Lower lobe of right lung (tissue), 2 donors: ENCODE data around the gene TRPC6. TPM values are rescaled to one million over a fixed set of nuclear protein-coding genes. Genes with fewer than 3 reads are reported as not detected.

Experiments used
- ATAC-seq, 2 donors: fragments of 200-7000 bp; cut with Tn5 transposase; one replicate each; pipeline ENCODE4 v1.9.1; 2020 to 2022; ENCODE audit warnings: mild to moderate bottlenecking in 2 of 2, moderate library complexity in 2 of 2
- DNase-seq: peaks from one replicate; pipeline ENCODE4 v3.0.0-alpha.2; 2020
- H3K27ac ChIP-seq: fragments of 200-600 bp; one replicate; pipeline ENCODE4 v1.8.0; 2022
- H3K27me3 ChIP-seq: fragments of 200-600 bp; one replicate; pipeline ENCODE4 v1.8.0; 2022; ENCODE audit warnings: low read depth
- H3K36me3 ChIP-seq: fragments of 200-600 bp; one replicate; pipeline ENCODE4 v1.8.0; 2022; ENCODE audit warnings: mild to moderate bottlenecking
- H3K4me1 ChIP-seq: fragments of 200-600 bp; one replicate; pipeline ENCODE4 v1.8.0; 2022
- H3K4me3 ChIP-seq: fragments of 200-600 bp; one replicate; pipeline ENCODE4 v1.8.0; 2022; ENCODE audit warnings: mild to moderate bottlenecking
- H3K9me3 ChIP-seq: fragments of 200-600 bp; one replicate; pipeline ENCODE4 v1.8.0; 2022
- CTCF ChIP-seq: fragments of 200-600 bp; IDR thresholded peaks from one replicate; pipeline ENCODE4 v1.8.0; 2022; ENCODE audit warnings: antibody characterized with exemption, mild to moderate bottlenecking
- intact Hi-C: fragments of 100-400 bp; cut with DNase I; formaldehyde crosslinking; loops from one replicate; pipeline ENCODE4 v1.11.0; 2022
- total RNA-seq: library from RNA; stranded (reverse); fragmentation: NEBNext Ultra II Directional; extraction: Animal tissue kit (Norgen Biotek cat#: 25700); gene quantifications from one replicate; pipeline ENCODE4 v1.2.1, GENCODE V29; 2021
- donor health status: DM: no; HTN: yes; CAD: no; lungs with severe emphysema.

TRPC6 gene
- total RNA-seq, 1 donor from 2014 or later, result 13.9 TPM

- no peak for TF ChIP-seq CTCF
- ATAC-seq (no peak), DNase-seq (no peak)
- H3K27ac ChIP-seq, result no peak overlapping the region
- H3K9me3 ChIP-seq, result no peaks in the 10 kb centered on the region
- H3K27me3 ChIP-seq, result no peaks in the 10 kb centered on the region
- no peak overlapping the region for H3K4me3 ChIP-seq
- H3K4me1 ChIP-seq, result no peaks in the 10 kb centered on the region
- H3K36me3 ChIP-seq, result no peaks in the 10 kb centered on the region
- intact Hi-C loops, result no loop called here
These were observed 73.2 kb downstream of the TRPC6 start for GRCh38 chr11:101510591-101510990.

- Histone ChIP-seq H3K27ac (no peak overlapping the region), H3K4me3 (no peak overlapping the region), H3K36me3 (no peaks in the 10 kb centered on the region), H3K27me3 (no peaks in the 10 kb centered on the region), H3K9me3 (no peaks in the 10 kb centered on the region), H3K4me1 (no peaks in the 10 kb centered on the region)
- ATAC-seq (no peak), DNase-seq (no peak)
- TF ChIP-seq CTCF, result no peak
- intact Hi-C loops, result no loop called here
These were observed 73.9 kb downstream of the TRPC6 start for GRCh38 chr11:101509922-101510321.

DNA sequence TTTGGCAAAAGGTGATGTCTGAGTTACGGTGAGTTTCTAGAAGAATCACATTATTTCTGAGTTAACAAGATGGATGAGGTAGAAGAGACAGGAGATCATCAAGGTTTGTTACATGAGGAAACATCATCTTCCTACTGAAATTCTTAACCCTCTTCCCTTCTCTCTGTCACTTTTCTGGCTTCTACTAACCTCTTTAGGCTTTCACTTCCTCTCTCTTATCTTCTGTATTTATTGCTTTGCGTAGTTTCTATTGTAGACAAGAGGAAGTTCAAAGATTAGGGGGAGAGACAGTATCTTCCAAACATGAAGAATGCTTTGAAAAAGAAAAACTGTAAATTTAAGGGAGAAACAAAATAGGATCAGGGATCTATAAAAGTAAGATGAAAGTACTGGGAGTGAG lies 75.4 kb downstream of the TRPC6 start:
- Histone ChIP-seq H3K36me3 (no peaks in the 10 kb centered on the region), H3K9me3 (no peaks in the 10 kb centered on the region), H3K4me3 (no peak overlapping the region), H3K4me1 (no peaks in the 10 kb centered on the region), H3K27me3 (no peaks in the 10 kb centered on the region), H3K27ac (no peak overlapping the region)
- intact Hi-C loops, result no loop called here
- no peak for ATAC-seq
- no peak for TF ChIP-seq CTCF
- DNase-seq, result no peak

- no peak for DNase-seq
- Histone ChIP-seq H3K4me1 (no peaks in the 10 kb centered on the region), H3K27me3 (no peaks in the 10 kb centered on the region), H3K36me3 (no peaks in the 10 kb centered on the region), H3K27ac (no peak overlapping the region), H3K9me3 (no peaks in the 10 kb centered on the region), H3K4me3 (no peak overlapping the region)
- TF ChIP-seq CTCF, result no peak
- intact Hi-C loops, result no loop called here
- ATAC-seq, result no peak
These were observed 84.9 kb downstream of the TRPC6 start for GRCh38 chr11:101498891-101499290.

DNA sequence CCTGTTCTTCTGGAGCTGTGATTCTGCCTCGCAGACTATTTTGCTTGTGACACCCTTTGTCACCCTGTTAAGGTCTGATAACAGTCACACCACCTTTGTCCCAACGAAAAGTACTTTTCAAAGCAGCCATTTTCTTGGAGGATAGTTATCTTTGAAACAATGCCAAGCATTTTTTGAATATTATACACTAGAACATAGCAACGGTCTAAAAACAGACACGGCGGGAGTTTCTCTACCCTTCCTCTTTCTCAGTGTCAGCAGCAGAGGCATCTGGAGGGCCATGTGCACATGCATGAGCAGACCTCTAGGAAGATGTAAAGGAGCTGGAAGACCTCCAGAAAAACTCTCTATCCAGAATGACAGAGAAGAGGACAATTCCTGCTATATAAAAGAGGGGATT lies 86.5 kb downstream of the TRPC6 start:
- H3K27me3 ChIP-seq, result no peaks in the 10 kb centered on the region
- TF ChIP-seq CTCF, result no peak

DNA sequence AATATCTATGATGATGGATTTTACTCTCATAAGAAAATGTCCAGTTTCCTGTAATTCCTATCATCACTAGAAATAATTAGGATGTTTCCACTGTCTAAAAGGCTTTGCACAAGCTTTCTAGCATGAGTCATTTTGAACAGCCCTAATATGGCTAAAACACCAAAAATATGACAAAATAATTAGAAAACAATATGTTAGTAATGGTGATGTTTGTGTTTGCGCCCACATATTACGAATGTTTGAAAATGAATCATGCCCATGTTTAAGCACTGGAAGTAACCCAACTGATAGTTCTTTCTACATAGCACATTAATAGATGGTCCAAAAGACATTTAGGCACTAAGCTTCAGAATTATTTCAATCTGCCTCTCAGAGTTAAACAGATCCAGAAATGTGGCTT lies 96.0 kb downstream of the TRPC6 start:
- intact Hi-C loops, result no loop called here
- Histone ChIP-seq H3K27me3 (no peaks in the 10 kb centered on the region), H3K4me1 (no peaks in the 10 kb centered on the region), H3K27ac (no peak overlapping the region), H3K4me3 (no peak overlapping the region), H3K36me3 (no peaks in the 10 kb centered on the region), H3K9me3 (no peaks in the 10 kb centered on the region)
- DNase-seq (no peak), ATAC-seq (no peak)
- TF ChIP-seq CTCF, result no peak

More for the DNA sequence above, 86.5 kb downstream of the TRPC6 start:
- Histone ChIP-seq H3K36me3 (no peaks in the 10 kb centered on the region), H3K4me3 (no peak overlapping the region), H3K27ac (no peak overlapping the region), H3K9me3 (no peaks in the 10 kb centered on the region), H3K4me1 (no peaks in the 10 kb centered on the region)
- ATAC-seq (no peak), DNase-seq (no peak)
- intact Hi-C loops, result no loop called here
